CD4-positive, alpha-beta T cell treated with Interleukin-2 at 100 ng/mL for 4 hours (primary cell): Measurements from ENCODE around the gene DNAJC2.
A peak's percentile ranks its signal among the peaks of the same experiment; 100 is the strongest.
"Not testable (repeated sequence)": the region's sequence is repeated elsewhere in the genome, so short reads cannot be mapped to it uniquely, and the experiment has no call there.

Experiments
- DNase-seq: peaks from one replicate; pipeline ENCODE4 v3.0.0-alpha.2; 2020; ENCODE audit warnings: low spot score

Gene DNAJC2

DNA sequence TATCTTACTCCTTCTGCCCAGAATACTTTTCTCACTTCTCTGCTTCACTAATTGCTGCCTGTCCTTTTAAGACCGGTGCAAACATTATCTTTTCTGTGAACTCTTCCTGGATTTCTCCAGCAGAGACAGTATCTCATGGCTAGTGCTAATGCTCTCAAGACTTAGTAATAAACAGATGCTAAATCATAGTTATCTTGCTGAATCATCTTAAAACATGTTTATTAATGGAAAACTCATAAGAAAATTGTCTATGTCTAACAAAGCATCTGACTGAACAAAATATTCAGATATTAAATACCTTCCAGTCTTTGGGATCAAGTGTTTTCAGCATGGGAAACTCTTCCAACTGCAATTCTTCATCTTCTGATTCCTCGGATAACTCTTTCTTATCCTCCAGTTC lies 3.1 kb downstream of the DNAJC2 start:
- no peak for DNase-seq

GRCh38 chr7:103338864-103339263 lies 5.7 kb downstream of the DNAJC2 start:
- DNase-seq: no peak

DNA sequence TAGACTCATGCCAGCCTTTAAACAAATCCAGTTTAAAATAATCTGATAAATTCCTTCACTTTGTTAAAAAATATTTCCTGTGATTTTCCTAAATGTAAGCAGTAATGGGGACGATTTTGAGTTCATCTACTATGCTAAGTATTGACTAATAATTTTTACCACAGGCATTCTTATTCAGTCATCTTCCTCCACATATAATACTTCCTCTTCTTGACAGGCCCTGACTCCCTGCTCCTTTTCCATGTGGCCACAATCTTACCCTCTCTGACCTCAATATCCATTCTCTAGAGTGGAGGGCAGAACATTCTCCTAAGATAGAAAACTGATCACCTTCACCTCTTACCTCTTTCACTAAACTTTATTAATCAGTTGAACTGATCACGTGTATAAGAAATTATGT lies 7.8 kb downstream of the DNAJC2 start:
- no peak for DNase-seq

DNA sequence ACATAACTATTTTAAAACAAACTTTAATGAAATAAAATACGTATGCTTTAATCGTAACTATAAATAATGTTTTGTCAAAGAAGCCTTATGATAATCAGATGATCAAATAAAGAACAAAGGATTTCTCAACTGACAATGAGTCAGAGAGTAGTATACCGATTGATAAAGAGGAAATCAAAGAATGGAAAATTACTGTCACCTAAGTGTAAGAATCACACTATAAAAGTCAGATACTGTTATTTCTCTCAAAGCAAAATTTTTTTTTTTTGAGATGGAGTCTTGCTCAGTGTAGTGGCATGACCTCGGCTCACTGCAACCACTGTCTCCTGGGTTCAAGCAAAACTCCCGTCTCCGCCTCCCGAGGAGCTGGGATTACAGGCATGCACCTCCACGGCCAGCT lies 18.8 kb downstream of the DNAJC2 start:
- DNase-seq: no peak

GRCh38 chr7:103317009-103317408 lies 27.6 kb downstream of the DNAJC2 start:
- DNase-seq: no peak

GRCh38 chr7:103316380-103316941 lies 28.1 kb downstream of the DNAJC2 start:
- DNase-seq: no peak

- no peak for DNase-seq
Observed at GRCh38 chr7:103314852-103315251, 29.7 kb downstream of the DNAJC2 start.

GRCh38 chr7:103307503-103308231 lies 36.9 kb downstream of the DNAJC2 start:
- DNase-seq: no peak

- DNase-seq: no peak
Observed at GRCh38 chr7:103301441-103301840, 43.1 kb downstream of the DNAJC2 start.

DNA sequence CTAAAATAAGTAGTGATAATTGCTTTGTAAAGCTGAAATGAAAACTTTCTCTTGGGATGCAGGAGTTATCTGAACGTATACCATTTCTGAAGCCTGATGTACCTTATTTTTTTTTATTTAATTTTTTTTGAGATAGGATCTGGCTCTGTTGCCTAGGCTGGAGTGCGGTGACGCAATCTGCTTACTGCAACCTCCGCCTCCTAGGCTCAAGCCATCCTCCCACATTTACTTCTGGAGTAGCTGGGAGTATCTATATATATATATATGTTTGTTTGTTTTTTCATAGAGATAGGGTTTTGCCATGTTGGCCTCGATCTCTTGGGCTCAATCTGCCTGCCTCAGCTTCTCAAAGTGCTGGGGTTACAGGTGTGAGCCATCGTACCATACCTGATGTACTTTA lies 44.9 kb downstream of the DNAJC2 start:
- DNase-seq: no peak

GRCh38 chr7:103297837-103298179 lies 46.8 kb downstream of the DNAJC2 start:
- DNase-seq: no peak

DNA sequence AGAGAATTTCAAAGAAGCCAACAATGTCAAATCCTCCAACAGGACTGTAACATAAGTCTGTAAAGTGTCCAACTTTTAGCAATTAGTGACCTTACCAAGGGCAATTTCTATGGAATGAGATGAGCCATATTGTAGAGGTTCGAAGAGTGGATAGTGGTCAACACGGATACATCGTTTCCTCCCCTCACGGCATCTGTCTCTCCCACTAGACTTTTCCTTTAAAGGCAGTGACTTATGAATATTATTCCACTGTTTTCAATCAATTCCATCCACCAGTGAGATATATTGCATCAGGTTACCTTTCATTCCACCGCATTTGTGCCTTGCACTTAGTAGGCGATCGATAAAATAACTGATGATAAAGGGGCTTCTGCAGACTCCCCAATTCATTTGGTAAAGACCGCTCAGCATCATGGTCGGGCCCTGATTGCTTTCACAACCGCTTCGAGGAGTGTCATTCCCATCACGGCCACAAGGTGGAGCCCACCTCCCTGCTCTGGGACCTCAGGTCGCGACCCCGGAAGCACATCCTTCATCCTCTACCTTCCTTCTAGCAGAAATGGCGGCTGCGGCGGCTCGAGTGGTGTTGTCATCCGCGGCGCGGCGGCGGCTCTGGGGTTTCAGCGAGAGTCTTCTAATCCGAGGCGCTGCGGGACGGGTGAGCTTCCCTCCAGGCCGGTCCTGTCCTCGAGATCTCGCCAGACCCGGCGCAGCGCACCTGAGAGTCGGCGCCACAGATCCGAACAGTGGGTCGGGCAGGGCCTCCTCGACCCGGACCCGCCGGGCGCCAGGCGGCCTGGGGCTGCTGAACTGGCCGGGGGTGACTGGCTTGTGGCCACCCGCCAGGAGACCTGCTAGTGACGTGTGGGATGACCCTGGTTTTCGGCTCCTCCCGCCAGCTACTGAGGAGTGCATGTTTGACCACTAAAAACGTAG lies 47.4 kb downstream of the DNAJC2 start, which contains the start of gene PMPCB:
TSS of gene PMPCB (plus strand) at position 535 of the 936 bp plus-strand sequence. CDS start at position 560, 25 bp downstream.
- DNase-seq: peak; percentile 97

DNA sequence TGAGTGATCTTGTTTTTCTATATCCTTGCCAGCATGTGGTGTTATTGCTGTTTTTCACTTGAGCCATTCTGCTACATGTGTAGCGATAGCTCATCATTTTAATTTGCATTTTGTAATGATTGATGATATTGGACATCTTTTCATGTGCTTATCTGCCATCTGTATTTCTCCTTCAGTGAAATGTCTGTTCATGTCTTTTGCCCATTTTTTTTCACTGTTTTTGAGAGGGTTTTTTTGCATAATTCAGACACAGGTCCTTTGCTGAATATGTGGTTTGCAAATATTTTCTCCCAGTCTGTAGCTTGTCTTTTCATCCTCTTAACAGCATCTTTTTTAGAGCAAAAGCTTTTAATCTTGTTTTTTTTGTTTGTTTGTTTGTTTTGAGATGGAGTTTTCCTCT lies 51.0 kb downstream of the DNAJC2 start:
- DNase-seq: no peak

DNA sequence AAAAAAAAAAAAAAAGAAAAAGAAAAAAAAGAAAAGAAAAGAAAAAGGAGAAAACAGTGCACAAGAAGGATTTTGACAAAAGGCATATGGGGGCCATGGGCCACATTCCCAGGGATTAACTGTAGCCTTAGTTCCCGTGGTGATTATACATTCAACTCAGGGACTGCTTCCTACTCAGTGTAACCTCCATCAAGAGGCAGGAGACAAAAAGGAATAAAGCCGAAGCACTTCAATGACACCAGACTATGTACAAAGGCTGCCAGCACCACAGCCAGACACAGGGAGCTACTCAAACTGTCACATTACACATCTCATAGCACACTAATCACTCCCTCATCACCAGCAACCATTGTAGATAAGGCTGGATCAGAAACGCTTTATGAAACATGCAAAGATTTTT lies 52.4 kb downstream of the DNAJC2 start:
- DNase-seq: no peak

- not testable (repeated sequence) for DNase-seq
Observed at GRCh38 chr7:103282802-103283427, 61.7 kb downstream of the DNAJC2 start.

DNA sequence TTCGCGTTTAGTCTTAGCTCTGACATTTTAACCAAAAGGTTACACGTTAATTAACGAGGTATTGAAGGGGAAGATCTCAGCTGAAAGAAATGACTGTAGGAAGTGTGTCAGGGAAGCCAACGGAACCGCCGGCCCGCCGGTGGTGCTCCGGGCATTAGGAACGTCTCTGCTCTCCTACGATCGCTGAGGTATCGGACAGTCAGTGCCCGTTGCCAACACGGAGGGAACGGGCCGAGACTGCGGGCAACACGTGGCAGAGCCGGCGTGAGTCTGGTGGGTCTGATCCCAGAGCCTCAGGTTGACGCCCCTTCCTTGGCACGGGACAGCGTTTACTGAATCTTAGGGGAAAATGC lies 63.8 kb downstream of the DNAJC2 start:
- not testable (repeated sequence) for DNase-seq

- peak; percentile 95 for DNase-seq
Observed at GRCh38 chr7:103279963-103280802, 64.4 kb downstream of the DNAJC2 start.

DNA sequence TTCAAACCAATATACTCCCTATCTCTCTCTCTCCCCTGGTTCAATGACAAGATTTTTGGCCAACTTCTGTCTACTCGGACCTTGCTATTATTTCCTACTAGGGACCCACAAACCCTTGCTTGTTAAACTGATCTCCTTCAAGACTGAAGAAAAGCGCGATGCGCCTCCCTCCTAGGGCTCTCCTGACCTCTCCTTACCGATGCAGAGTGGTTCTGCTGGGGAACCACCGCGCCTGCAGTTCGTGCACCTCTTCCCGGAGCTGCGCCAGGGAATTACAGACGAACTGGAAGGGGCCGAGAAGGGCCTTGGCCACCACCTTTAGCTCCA lies 65.0 kb downstream of the DNAJC2 start:
- DNase-seq: not testable (repeated sequence)

DNA sequence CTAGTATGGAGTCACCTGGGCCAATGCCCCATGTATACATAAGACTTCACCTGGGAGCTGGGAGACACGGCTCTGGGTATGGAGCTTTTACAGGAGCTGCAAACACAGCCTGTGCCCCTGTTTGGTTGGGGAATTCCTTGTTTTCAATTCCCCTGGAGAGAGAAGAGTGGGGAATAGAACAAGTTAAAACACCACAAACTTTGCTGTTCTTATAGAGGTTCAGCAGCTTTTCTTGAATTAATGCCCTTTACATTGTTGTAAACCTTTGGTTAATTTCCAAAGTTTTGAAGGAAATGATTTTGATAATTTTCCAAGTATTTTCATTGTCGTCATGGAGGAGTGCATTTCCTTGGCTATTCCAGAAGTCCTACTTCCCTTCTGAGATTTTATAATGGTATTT lies 66.4 kb downstream of the DNAJC2 start:
- DNase-seq: not testable (repeated sequence)

GRCh38 chr7:103274867-103275266 lies 69.7 kb downstream of the DNAJC2 start:
- not testable (repeated sequence) for DNase-seq

GRCh38 chr7:103273374-103273773 lies 71.2 kb downstream of the DNAJC2 start:
- DNase-seq: not testable (repeated sequence)

DNA sequence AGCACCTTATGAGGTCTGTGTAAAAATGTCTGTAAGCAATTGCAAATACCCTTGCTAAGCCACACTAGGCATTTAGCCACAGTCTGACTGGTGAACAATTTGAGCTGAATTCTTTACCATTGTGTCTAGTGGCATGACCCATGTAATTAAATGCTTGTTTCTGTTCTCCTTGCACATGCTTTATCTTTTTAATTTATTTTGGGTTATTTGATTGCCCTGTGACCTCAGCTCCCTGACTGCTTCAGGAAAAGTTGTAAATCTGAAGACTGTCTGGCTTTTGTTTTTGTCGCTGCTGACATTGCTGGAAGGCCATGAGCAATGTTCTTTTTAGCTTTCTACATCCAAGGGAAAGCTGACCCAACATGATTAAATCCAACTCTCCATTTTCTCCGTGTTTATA lies 78.3 kb downstream of the DNAJC2 start:
- DNase-seq: not testable (repeated sequence)
